Embryonic facial prominence (tissue), 1 donor: ENCODE results near the gene SIX2.
A peak's percentile ranks its signal among the peaks of the same experiment; 100 is the strongest.

Experiments
- DNase-seq: peaks from one replicate; pipeline ENCODE4 v3.0.0-alpha.2; 2016; ENCODE audit errors: extremely low spot score

Gene SIX2

DNA sequence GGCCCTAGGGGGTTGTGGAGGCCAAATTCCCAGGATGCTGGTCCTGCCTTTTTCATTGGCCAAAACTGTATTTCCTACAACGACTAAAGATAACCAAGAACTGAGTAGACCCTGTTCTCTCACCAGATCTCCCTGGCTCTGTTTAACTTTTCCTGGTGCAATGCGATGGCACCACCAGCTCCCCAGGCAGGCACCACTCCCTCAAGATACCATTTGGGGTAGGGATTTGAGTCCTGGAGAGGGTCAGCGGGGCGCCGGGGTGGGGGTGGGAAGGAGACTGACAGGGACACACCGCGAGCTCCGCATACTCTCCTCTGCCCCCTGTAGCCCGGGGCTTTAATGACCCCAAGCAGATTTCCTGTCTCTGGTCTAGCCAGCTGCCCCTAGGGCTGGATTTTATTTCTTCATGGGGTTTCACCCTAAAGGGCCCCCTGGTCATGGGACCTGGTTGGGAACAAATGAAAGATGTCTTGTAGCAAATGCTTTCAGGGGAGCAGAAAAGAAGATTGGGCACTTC, 7.3 kb downstream of the SIX2 start:
- DNase-seq: no peak

DNA sequence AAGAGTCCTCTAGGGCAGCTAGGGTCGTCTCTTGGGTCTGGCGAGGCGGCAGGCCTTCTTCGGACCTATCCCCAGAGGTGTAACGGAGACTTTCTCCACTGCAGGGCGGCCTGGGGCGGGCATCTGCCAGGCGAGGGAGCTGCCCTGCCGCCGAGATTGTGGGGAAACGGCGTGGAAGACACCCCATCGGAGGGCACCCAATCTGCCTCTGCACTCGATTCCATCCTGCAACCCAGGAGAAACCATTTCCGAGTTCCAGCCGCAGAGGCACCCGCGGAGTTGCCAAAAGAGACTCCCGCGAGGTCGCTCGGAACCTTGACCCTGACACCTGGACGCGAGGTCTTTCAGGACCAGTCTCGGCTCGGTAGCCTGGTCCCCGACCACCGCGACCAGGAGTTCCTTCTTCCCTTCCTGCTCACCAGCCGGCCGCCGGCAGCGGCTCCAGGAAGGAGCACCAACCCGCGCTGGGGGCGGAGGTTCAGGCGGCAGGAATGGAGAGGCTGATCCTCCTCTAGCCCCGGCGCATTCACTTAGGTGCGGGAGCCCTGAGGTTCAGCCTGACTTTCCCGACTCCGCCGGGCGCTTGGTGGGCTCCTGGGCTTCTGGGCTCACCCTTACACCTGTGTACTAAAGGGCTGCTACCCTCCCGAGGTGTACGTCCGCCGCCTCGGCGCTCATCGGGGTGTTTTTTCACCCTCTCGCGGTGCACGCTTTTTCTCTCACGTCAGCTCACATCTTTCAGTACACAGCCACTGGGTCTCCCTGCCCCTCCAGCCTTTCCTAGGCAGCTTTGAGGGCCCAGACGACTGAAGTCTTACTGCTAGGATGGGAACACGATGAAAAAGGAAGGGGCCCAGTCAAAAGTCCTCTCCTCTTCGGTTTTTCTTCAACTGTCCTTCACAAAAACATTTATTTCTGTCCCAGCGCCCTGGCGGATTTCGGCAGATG, 8.1 kb downstream of the SIX2 start:
- no peak for DNase-seq

- no peak for DNase-seq
These were observed 8.8 kb downstream of the SIX2 start for GRCh38 chr2:45000341-45000901.

GRCh38 chr2:44999540-44999939, 9.7 kb downstream of the SIX2 start:
- no peak for DNase-seq

DNA sequence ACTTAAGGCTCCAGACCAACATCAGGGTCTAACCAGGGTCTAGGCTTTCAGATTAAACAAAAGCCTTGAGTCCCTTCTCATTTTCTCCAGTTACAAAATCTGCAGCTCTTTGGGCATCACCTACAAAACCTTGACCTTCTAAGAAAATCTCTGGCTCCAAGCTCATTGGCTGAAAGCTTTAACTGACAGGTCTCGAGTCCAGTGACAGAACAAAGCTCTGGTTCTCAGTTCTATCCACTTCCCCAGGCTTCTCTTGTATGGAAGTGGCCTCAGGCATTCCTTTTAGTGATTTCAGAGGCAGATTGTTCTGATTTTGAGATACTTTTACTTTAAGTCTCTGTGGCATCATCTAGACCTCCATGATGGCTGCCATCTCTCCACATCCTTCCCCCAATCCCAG, 11.3 kb downstream of the SIX2 start:
- no peak for DNase-seq

- DNase-seq: no peak
These were observed 12.9 kb downstream of the SIX2 start for GRCh38 chr2:44996356-44996755.

GRCh38 chr2:44994377-44994776, 14.9 kb downstream of the SIX2 start:
- no peak for DNase-seq

DNA sequence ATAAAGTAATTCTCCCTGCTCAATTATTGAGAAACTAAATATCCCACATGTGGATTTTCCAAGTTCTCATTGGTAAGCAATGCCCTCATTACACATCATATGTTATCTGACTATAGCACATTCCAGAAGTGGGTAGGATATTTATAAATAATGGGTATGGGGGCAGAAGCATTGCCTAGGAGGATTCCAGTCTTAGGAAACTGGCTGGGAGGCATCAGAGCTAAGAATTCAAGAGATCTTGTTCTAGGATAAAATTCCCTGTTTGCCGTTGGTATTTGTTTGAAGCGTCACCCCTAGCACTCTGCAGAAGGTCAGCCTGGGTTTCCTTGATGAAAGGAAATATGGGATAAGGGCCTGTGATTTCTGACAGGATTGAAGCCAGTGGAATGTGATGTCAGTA, 20.1 kb downstream of the SIX2 start:
- DNase-seq: no peak

DNA sequence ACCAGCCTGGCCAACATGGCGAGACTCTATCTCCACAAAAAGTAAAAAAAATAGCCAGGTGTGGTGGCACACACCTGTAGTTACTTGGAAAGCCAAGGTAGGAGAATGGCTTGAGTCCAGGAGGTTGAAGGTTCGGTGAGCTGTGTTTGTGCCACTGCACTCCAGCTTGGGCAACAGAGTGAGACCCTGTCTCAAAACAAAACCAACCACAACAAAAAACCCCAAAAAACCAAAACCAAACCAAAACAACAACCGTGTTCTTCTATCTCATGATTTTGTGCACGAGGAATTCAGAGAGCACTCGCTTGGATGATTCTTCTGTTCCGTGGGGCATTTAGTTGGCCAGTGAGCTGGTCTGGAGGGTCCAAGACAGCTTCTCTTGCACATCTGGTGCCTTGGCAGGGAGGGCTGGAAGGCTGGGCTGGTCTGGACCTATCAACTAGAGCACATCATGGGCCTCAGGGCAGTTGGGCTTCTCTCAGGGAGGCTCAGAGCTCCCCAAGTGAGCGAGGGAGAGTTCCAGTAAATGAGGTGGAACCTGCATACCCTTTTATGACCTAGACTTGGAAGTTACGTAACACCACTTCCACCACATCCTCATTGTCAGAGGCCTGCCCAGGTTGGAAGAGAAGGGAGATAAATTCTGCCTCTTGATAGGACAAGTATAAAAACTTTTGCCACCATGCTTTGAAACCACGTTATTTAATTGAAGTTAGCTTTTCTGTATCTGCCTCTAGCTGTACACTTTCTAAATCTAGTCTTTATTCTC, 25.2 kb downstream of the SIX2 start:
- no peak for DNase-seq

DNA sequence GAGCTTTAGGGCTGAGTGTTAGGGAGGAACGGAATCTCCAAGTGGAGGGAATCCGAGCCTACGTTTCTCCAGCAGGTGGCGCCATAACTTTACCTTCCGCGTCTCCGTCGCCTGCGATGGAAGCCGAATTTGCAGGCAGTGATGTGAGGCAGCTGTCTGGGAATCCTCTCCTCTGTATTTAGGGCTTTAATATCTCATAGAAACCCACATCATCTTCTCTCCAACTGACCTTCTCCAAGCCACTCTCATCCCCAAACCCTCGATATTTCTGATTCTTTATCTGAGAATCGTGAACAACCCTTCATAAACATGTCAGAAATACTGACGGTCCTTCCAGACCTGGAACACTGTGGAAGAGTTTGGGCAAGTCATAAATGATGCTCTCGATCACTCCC, 27.5 kb downstream of the SIX2 start:
- DNase-seq: peak; percentile 80

- DNase-seq: no peak
These were observed 28.2 kb downstream of the SIX2 start for GRCh38 chr2:44980751-44981713.

GRCh38 chr2:44979581-44979980, 29.7 kb downstream of the SIX2 start:
- DNase-seq: no peak

DNA sequence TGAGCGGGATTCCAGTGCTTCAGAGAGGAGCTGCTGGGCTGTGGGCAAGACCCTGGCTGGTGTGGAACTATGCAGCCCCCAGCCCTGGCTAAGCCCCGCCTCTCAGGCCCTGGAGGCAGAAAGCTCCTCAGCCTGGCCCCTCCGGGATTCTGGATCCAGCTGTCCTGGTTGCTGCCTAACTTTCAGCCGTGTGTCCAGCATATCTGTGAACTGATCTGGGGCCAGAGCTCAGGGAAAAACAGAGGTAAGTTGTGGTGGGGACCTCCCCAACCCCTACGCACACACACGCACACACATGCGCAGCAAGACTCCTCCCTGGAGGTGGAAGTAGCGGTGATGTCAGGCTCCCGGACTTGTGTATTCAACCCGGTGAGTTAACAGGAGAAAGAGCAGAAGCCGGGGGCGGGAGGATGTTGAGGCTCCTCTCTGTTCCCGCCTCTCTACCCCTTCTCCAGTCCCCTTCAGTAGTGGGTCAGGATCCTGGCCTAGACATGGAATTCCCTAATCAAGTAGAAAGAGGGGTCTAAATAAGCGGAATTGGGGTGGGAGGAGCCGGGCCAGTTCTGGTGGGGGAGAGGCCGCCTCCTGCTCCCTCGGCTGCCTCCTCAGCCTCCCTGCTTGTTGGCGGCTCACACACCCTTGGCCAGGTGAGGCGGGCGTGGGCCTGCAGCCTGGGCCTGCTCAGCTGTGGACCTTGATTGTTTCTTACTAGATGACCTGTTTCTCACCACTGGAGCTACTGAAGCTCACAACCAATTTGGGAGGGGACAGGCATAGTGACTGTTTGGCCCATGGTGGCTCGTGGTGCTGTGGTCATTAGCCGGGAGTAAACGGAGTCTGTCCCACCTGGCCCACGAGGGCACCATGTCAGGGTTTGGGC, 33.4 kb downstream of the SIX2 start:
- no peak for DNase-seq

GRCh38 chr2:44974064-44974715, 35.1 kb downstream of the SIX2 start:
- DNase-seq: no peak

DNA sequence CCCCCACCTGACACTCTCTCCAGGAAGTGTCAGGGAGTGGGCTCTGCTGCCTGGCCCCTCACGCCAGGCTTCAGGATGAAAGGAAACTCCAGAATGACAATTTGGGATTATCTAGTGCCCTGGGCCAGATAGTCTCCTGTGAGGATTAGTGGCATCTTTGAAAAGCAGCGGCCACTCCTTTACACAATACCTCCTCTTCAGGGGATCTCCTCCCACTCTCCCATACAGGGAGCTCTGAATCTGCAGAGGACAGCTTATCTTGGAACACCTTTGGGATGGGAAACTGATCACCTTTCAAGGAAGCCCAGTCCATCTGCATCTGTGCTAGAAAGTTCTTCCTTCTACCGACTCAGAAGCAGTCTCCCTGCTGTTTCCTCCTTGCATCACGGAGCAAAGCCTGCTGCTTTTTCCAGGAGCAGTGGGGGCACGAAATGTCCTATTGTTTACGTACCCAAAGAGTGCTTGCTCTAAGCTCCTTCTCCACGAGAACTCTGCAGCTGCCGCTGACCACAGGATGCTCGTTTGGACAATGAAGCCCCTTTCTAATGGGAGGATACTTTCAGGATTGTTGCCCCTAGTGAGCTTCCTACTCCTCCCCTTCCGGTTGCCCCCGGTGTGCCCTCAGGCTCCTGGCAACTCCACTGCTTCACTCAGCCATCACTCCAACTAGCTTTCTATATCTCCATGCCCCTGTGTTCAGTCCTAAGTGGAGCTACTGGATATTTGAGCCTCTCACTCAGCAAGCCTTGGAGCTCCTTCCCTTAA, 36.3 kb downstream of the SIX2 start:
- no peak for DNase-seq

DNA sequence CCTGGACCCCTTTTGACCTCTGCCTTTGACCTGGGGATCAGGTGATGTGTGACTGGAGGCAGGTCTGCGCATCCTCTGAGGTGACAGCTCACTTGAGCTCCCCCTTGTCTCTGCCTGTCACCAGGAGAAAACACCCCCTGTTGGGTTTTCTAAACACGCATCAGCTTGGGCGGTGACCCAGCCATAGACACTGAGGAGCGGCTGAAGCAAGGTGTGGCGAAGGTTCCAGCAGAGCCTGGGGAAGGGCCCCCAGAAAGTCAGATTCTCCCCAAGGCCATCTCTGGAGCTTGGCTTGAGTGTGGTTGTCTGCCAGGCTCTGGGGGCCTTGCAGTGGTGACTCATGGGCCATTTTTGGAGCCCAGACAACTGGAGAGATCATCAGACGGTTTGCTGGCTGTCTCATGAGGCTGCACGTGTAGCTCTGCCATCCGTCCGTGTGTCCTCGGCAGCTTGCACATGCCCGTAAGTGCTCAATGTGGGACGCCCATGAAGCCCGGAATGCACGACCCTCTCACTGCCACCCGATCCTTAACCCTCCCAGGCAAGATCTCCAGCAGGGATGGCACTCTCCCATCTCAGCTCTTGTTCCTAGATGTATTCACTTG, 38.3 kb downstream of the SIX2 start:
- DNase-seq: no peak

DNA sequence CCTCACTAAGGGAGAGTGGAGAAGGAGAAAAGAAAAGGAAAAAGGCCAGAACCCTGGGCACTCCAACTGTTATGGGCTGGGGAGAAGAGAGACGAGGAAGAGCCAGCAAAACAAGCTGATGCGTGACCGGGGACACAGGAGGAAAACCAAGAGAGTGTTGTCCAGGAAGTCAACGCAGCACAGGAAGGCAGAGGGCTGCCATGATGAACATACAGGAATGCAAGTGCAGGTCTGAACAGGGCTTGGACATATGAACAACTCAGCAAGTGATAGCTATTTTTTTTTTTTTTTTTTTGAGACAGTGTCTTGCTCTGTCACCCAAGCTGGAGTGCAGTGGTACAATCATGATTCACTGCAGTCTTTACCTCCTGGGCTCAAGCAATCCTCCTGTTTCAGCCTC, 39.3 kb downstream of the SIX2 start:
- DNase-seq: no peak

GRCh38 chr2:44967727-44968432, 41.4 kb downstream of the SIX2 start:
- DNase-seq: no peak
